SKM-1 (cell line): Measurements from ENCODE around the gene MALRD1.

Experiments
- DNase-seq: peaks from one replicate; lab custom pipeline; 2025; ENCODE audit not compliant: unreplicated experiment; lab: John Stamatoyannopoulos, UW

Gene MALRD1

GRCh38 chr10:19221216-19221615 lies 172.6 kb downstream of the MALRD1 start:
- DNase-seq = no peak

GRCh38 chr10:19226025-19226424 lies 177.4 kb downstream of the MALRD1 start:
- no peak for DNase-seq

- no peak for DNase-seq
These were observed 182.4 kb downstream of the MALRD1 start for GRCh38 chr10:19231034-19231433.

- no peak for DNase-seq
These were observed 197.5 kb downstream of the MALRD1 start for GRCh38 chr10:19245889-19246752.

- DNase-seq = no peak
These were observed 199.2 kb downstream of the MALRD1 start for GRCh38 chr10:19247843-19248242.

- DNase-seq = no peak
These were observed 201.9 kb downstream of the MALRD1 start for GRCh38 chr10:19250546-19250945.

- DNase-seq = no peak
These were observed 203.9 kb downstream of the MALRD1 start for GRCh38 chr10:19252531-19252930.

- no peak for DNase-seq
These were observed 207.7 kb downstream of the MALRD1 start for GRCh38 chr10:19256331-19256730.

- DNase-seq = no peak
These were observed 214.7 kb downstream of the MALRD1 start for GRCh38 chr10:19263262-19263661.

- no peak for DNase-seq
These were observed 234.7 kb downstream of the MALRD1 start for GRCh38 chr10:19283285-19283684.

GRCh38 chr10:19283786-19284185 lies 235.2 kb downstream of the MALRD1 start:
- no peak for DNase-seq

GRCh38 chr10:19290770-19291169 lies 242.2 kb downstream of the MALRD1 start:
- no peak for DNase-seq

- no peak for DNase-seq
These were observed 245.6 kb downstream of the MALRD1 start for GRCh38 chr10:19294233-19294632.

- no peak for DNase-seq
These were observed 251.0 kb downstream of the MALRD1 start for GRCh38 chr10:19299645-19300044.

GRCh38 chr10:19302117-19302516 lies 253.5 kb downstream of the MALRD1 start:
- no peak for DNase-seq

GRCh38 chr10:19310066-19310465 lies 261.5 kb downstream of the MALRD1 start:
- no peak for DNase-seq

- DNase-seq = no peak
These were observed 267.7 kb downstream of the MALRD1 start for GRCh38 chr10:19316204-19316870.

GRCh38 chr10:19317952-19318351 lies 269.4 kb downstream of the MALRD1 start:
- DNase-seq = no peak

- no peak for DNase-seq
These were observed 277.0 kb downstream of the MALRD1 start for GRCh38 chr10:19325581-19325980.

- DNase-seq = no peak
These were observed 280.0 kb downstream of the MALRD1 start for GRCh38 chr10:19328582-19328981.

GRCh38 chr10:19329475-19329874 lies 280.9 kb downstream of the MALRD1 start:
- no peak for DNase-seq

GRCh38 chr10:19332304-19332703 lies 283.7 kb downstream of the MALRD1 start:
- no peak for DNase-seq
